ENCODE data around the gene GAL3ST3.
A peak's percentile ranks its signal among the peaks of the same experiment; 100 is the strongest.

Gene GAL3ST3

DNA sequence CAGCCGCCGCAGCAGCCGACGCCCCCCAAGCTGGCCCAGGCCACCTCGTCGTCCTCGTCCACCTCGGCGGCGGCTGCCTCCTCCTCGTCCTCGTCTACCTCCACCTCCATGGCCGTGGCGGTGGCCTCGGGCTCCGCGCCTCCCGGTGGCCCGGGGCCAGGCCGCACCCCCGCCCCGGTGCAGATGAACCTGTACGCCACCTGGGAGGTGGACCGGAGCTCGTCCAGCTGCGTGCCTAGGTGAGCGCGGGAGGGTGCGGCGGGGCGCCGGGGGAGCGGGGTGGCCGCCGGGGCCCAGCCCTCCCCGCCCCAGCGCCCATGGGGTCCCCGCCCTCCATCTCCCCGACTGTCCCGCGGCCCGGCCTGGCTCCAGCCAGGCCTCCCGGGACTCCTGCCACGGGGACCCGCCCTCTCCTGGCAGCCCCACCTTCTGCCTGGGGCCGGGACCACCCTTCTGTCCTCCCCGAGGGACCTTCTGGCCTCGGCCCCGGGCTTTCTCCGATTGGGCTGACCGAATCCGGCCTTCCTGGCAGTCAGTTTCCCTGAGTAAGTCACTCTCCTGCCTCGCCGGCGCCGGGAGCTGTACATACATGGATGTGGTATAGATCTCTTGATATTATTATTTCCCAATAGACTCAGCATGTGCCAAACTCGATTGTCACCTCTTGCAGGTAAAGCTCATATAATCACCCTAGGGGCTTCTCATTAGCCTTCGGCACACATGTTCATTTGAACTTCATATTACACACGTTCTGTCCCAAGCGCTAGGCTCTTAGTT is 21.8 kb upstream of the GAL3ST3 start:
- no peak for DNase-seq (ENCODE audit: low read depth)
- H3K4me3 ChIP-seq (ENCODE audit: low read depth, low read length): peak overlapping the region; percentile 81

DNA sequence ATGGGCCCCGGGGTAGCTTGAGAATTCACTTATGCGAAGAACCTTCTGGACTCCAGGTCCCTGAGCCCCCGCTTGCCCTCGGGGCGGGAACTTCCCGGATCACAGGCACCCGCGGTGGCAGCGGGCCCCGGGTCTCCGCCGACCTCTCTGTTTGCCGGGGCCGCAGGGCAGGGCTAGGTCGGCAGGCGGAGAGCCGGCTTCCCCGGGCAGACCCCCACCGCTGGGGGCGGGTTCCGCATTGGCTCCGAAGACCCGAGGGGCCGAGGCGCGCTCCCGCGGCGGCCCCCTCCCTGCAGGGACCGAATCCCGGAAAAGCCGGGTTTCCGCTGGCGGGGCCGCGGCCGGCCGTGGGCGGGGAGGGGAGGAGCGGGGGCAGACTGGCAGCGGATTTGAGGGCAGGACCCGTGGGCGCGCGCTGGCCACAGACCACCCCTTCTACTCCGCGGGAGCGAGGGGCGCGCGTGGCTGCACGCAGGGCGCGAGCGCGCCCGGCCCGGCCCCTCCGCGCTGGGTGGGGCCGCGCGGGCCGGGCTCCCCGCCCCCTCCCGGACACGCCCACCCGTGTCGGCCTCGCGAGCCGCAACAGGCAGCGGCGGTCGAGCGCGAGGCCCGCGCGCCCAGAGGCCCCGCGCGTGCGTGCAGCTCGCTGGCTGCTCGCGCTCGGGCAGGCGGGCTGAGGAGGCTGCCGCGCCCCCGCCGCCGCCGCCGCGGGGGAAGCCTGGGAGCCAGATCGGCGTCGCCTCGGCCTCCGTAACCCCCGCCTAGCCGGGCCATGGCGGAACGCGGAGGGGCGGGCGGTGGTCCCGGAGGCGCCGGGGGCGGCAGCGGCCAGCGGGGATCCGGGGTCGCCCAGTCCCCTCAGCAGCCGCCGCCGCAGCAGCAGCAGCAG is 21.0 kb upstream of the GAL3ST3 start, which contains the start of gene PACS1:
Gene PACS1 (plus strand): TSS at position 558 of the 889 bp plus-strand sequence. CDS start 215 bp downstream, at position 773.
- peak; percentile 46 for DNase-seq (ENCODE audit: low read depth)
- H3K4me3 ChIP-seq (ENCODE audit: low read depth, low read length): peak within 1 kb of the TSS; percentile 81

DNA sequence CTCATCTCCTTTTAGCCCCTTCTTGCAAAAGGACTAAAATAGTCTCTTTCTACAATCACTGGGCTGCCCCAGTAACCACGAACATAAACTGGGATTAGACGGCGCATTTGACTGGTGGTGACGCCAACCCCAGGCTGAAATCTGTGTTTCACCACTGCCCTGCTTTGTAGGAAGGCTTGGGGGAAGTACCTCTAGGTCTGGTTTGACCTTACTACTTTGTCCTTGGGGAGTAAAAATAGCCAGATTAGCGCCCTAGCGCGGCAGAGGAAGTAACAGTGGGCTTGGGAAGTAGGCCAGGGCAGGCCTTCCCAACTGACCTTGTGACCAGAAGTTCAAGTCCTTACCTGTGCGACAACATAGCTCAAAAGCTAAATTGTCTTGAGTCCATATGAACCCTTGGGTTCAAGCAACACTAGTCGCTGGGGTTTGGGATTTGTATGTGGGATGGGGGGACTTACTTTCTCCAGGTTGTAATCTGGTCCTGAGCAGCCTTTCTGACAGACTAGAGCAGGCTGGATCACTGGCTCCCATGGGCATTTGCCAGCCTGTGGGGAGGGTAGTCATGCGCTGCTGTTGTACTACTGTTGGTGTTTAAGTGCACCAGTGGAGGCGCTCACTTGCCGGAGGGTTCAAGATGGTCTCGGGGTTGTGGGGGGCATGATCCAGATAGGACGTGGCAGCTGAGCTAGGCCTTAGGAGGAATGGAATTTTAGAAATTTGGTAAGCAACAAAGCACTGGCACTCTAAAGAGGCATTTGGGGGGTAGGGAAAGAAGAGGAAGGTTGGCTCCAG is 20.2 kb upstream of the GAL3ST3 start:
- peak; percentile 17 for DNase-seq (ENCODE audit: low read depth)
- H3K4me3 ChIP-seq (ENCODE audit: low read depth, low read length): peak overlapping the region; percentile 52

DNA sequence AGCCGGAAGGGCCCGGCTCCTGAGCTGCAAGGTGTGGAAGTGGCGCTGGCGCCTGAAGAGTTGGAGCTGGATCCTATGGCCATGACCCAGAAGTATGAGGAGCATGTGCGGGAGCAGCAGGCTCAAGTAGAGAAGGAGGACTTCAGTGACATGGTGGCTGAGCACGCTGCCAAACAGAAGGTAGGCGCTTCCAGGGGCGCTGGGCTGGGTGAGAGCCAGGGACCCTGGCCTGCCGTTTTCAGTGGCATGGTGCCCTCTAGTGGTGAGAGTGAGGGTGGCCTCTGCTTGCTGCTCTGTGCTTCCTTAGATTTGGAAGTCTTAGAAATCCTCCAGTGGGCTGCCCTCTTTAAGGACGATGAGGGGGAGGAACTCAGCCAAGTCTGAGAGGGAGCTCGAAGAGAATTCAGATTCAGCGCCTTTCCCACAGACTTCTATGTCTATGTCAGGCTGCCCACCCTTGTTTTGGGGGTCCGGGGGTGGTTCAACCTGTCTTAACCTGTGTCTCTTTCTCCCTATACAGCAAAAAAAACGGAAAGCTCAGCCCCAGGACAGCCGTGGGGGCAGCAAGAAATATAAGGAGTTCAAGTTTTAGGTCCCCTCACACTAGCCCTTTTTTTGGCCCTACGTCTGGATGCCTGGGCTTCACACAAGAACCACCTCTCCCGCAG is 19.3 kb upstream of the GAL3ST3 start:
- H3K4me3 ChIP-seq (ENCODE audit: low read depth, low read length): no peak overlapping the region
- peak; percentile 20 for DNase-seq (ENCODE audit: low read depth)

DNA sequence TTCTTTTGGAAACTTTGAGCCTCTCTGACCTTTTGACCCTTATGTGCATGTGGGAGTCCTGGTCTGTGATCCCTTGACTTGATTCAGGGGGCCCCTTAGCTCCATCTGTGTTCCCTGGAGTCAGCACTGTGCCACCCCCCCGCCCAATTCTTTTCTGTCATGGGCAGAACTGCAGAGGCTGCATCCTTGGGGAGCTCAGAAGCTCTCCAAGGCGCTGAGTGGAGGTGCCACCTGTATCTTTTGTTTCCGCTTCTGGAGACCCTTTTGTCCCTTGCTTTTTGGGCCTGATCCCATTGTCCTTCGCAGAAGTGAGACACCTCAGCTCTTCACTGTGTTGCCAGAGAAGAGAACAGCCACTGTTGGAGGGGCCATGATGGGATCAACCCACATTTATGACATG is 18.7 kb upstream of the GAL3ST3 start:
- H3K4me3 ChIP-seq (ENCODE audit: low read depth, low read length): no peak overlapping the region
- no peak for DNase-seq (ENCODE audit: low read depth)

DNA sequence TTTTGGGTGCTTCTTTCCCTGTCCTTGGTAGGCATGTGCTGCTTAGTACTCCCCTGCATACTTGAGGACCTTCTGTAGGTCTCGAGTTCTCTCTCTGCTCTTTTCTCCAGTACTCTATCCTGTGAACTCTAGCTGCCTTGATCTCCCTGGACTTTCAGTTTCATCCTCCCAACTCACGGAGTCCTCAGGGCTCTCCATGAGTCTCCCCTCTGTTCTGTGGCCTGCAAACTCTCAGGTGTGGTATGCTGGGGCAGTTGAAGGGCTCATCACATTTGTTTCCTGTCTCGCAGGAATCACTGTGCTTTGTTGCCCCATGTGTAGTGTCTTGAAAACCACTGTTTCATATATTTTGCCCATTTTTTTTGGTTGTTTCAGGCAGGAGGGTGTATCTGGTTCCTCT is 17.8 kb upstream of the GAL3ST3 start:
- no peak overlapping the region for H3K4me3 ChIP-seq (ENCODE audit: low read depth, low read length)
- no peak for DNase-seq (ENCODE audit: low read depth)

DNA sequence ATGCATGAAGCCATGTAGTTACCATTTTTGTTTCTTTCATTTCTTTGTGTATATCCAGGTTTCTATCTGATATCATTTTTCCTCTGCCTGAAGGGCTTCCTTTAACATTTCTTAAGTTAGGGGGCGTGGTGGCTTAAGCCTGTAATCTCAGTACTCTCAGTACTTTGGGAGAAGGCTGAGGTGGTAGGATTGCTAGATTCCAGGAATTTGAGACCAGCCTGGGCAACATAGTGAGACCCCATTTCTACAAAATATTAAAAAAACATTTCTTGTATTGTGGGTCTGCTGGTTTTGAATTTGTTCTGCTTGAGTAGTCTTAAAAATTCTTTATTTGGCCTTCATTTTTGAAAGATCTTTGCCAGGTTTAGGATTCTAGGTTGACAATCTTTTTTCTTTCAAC is 15.6 kb upstream of the GAL3ST3 start:
- DNase-seq (ENCODE audit: low read depth): no peak
- no peak overlapping the region for H3K4me3 ChIP-seq (ENCODE audit: low read depth, low read length)

DNA sequence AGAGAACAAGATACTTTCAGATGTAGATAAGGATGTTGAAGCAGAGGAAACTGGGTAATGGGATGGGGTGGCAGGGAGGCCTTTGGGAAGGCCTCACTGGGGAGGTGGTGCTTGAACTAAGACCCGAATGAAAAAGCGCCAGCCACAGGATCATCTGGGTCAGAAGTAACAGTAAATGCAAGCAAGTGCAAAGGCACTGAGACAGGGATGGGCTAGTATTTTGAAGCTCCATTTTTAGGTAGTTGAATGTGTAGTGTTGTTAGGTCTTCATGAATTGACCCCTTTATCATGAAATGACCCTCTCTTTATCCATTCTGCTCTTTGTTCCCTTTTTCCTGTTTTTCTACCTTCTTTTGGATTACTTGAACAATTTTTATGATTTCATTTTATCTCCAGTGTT is 14.9 kb upstream of the GAL3ST3 start:
- DNase-seq (ENCODE audit: low read depth): no peak
- no peak overlapping the region for H3K4me3 ChIP-seq (ENCODE audit: low read depth, low read length)

DNA sequence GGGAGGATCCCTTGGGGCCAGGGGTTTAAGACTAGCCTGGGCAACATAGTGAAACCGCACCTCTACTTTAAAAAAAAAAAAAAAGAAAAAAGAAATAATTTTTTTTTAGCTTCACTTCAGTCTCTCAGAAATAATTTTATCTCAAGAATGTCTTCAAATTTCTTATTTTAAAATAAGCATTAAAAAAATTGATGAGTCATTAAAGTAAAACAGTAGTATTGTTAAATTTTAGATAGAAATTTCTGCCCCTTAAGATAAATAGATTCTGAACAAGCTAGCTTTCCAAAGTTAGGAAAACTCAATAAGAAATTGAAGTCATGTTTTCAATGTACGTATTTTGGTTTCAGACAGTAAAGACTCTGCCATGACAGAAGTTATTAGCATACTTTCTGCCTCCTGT is 13.4 kb upstream of the GAL3ST3 start:
- no peak for DNase-seq (ENCODE audit: low read depth)
- no peak overlapping the region for H3K4me3 ChIP-seq (ENCODE audit: low read depth, low read length)

DNA sequence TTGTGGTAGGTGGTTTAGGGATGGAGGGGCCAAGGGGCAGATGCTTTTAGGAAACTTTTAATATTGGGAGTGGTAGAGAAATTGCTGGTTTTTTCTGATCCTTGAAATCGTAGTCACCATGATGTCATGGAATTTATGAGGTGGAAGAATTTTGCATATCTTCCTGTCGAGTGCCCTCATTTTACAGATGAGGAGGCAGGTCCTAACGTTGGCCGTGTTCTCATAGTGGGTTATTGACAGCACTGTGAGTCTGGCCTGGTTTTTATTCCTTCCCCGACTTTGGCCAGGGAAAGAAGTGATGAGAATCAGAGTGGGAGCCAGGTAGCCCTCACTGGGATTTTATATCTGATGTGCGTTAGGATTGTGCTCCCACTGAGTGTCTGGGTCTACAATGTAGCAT is 12.3 kb upstream of the GAL3ST3 start:
- DNase-seq (ENCODE audit: low read depth): no peak

DNA sequence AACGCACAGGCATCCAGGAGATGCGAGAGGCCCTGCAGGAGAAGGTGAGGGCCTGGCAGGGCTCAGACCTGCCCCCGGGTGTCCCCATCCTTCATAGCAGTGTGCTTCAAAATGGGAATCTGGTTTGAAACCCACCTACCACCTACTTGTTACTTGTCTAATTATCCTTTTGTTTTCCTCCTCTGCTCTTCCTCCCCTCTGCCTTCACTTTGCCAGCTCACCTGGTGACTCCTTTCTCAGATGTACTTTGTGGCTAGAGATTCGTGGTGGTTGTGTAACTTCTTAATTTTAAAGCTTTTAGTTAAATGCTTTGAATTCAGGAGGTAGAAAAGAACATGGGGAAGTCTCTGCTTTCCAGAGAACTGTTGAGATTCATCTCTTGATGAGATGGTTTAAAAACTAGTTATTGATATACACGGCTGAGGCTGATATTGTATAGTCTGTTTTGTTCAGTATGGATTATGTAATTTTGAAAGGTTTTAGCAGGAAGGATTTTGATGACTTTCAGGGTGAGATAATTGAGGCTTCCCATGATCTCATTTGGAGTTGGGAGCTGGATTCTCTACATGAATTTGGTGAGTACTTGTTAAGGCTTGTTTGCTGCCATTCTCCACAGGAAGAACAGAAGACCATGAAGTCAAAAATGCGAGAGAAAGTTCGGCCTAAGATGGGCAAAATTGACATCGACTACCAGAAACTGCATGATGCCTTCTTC is 11.2 kb upstream of the GAL3ST3 start:
- no peak overlapping the region for H3K4me3 ChIP-seq (ENCODE audit: low read depth, low read length)
- DNase-seq (ENCODE audit: low read depth): no peak

More for the DNA sequence above, 12.3 kb upstream of the GAL3ST3 start:
- no peak overlapping the region for H3K4me3 ChIP-seq (ENCODE audit: low read depth, low read length)

DNA sequence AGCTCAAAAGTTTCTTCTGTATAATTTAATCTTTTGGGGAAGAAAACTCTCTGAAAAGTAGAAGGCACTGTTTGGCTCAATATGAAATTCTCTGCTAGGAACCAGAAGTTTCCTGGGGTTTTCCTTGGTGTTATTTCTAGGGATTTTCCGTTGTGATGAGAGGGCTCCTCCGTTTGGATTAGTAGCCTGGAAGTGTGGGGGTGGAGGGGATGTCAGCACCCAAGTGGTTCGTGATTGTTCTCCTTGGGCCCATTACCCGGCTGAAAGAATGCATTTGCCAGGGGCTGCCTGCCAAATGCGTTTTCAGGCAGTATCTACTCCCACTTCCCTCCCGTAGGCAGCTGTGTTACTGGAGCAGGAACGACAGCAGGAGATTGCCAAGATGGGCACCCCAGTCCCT is 7.5 kb upstream of the GAL3ST3 start:
- no peak overlapping the region for H3K4me3 ChIP-seq (ENCODE audit: low read depth, low read length)
- DNase-seq (ENCODE audit: low read depth): no peak

DNA sequence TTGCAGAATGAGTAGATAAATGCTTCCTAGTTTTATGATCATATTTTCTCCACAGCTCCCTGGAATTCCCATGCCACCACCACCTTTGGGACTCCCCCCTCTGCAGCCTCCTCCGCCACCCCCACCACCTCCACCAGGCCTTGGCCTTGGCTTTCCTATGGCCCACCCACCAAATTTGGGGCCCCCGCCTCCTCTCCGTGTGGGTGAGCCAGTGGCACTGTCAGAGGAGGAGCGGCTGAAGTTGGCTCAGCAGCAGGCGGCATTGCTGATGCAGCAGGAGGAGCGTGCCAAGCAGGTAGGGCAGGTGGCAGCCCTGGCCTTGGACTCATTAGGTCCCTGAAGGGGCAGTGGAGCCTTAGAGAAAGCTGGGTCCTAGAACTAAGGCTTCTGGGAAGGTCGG is 6.1 kb upstream of the GAL3ST3 start:
- no peak for DNase-seq (ENCODE audit: low read depth)
- no peak overlapping the region for H3K4me3 ChIP-seq (ENCODE audit: low read depth, low read length)

DNA sequence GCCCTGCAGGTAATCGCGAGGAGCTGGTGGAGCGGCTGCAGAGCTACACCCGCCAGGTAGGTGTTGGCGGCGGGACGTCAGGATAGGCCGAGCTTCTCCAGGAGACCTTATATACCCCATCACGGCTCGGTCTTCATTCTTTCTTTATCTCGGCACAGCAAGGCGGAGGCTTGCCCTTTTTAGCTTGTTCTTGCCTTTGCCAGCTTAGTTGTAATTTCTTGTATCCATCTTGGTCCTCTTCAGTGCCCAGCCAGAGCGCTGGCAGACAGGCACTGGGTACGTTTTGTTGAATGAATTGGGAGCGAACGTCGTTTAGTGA is 3.7 kb upstream of the GAL3ST3 start:
- no peak for DNase-seq (ENCODE audit: low read depth)
- peak overlapping the region; percentile 97 for H3K4me3 ChIP-seq (ENCODE audit: low read depth, low read length)

DNA sequence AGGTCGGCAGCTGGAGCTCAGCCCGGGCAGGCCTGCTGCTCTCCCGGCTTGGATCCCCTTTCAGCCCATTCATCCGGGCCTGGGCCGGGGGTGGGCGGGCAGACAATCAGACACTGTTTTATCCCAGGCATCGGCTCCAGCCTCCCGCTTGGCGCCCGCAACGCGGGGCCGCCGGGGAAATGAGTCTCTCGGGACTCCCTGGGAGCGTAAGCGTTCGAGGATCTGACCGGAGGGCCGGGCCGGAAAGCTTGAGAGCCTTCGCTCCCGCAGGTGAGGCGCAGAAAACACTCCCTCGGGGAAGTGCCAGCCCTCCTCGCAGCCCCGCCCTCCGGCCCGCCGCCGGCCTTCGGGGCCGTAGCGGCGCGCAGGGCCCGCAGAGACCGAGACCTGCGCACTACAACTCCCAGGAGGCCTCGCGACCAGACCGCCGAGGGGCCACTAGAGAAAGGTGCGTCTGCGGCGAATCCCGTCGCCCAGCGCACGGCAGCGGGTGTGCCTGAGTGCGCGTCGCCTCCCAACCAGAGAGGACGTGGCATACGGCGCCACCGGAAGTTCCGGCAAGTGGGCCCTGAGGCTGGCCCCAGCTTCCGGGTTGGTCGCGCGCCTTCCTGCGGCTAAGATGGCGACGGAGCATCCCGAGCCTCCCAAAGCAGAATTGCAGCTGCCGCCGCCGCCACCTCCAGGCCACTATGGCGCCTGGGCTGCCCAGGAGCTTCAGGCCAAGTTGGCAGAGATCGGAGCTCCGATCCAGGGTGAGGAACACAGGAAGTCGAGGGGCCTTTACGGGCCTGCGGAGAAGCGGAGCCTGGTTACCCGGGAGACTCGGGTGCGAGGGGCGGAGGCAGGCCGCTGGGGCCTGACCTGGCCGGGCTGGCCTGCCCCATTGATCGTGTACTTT is 3.1 kb upstream of the GAL3ST3 start, which contains the start of gene SF3B2:
Gene SF3B2 (plus strand): TSS at position 599 of the 898 bp plus-strand sequence. CDS start 21 bp downstream, at position 620.
- peak; percentile 95 for DNase-seq (ENCODE audit: low read depth)
- peak within 1 kb of the TSS; percentile 97 for H3K4me3 ChIP-seq (ENCODE audit: low read depth, low read length)

DNA sequence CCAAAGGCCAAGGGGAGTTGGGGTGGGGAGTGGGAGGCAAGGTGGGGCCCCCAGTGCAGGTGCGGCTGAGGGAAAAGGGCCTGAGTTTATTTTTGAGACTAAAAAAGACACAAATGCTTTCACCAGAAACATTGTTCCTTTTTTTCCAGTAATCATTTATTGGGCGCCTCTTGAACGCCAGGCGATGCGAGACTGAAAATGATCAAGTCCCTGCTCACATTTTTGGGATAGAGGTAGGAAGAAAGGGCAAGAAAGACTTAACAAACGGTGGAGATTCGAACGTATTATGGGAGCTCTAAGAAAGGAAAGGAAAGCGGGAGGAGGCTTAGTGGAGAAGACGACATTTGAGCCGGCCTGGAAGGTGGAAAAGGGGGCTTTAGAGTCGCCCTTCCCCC is 2.4 kb upstream of the GAL3ST3 start:
- no peak for DNase-seq (ENCODE audit: low read depth)
- H3K4me3 ChIP-seq (ENCODE audit: low read depth, low read length): peak overlapping the region; percentile 97

DNA sequence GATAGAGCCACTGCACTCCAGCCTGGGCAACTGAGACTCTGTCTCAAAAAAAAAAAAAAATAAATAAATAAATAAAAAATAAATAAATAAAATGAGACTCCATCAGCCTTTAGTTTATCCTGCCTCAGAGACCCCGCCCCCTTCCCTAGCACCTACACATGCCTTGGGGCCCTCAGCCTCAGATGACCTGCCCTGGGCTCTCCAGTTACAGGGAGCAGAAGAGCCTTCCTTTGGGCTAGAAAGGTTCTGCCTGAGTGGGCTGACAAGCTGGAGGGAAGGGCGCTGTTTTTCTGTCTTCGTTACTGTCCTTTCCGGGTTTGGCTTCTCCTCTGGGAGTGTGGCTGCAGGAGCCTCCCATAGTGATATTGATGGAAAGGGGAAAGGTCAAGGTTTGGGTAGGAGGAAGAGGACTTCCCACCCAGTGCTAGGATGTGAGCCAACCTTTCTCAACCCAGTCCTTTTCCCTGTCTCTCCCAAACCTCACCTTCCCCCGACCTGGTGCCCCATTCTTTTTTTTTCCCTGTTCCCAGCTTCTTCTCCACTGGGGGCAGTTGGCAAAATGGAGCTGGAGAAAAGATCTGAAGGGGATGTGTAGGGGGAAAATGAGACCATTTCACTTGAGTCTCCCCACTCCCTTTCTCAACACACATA is 1.7 kb upstream of the GAL3ST3 start:
- no peak overlapping the region for H3K4me3 ChIP-seq (ENCODE audit: low read depth, low read length)
- DNase-seq (ENCODE audit: low read depth): no peak
